Astrocyte (in vitro differentiated cells and primary cell): Measurements from ENCODE around the gene UBE2D2. TPM values are rescaled to one million over a fixed set of nuclear protein-coding genes. Genes with fewer than 3 reads are reported as not detected.
"Not testable (repeated sequence)": the region's sequence is repeated elsewhere in the genome, so short reads cannot be mapped to it uniquely, and the experiment has no call there.

Experiments used
- DNase-seq: peaks from one replicate; pipeline ENCODE4 v3.0.0-alpha.2; 2010; ENCODE audit warnings: low read depth
- FAIRE-seq: peaks from 2 replicates; lab custom pipeline; 2011; peaks lifted over from hg19 to GRCh38; lab: Jason Lieb, UNC
- H2AFZ ChIP-seq: 2 replicates; pipeline ENCODE4 v1.6.0; 2012; ENCODE audit warnings: low read depth, low read length, inconsistent platforms
- H3K27ac ChIP-seq: 2 replicates; pipeline ENCODE4 v1.5.1; 2011; ENCODE audit warnings: low read depth, low read length, inconsistent platforms
- H3K27me3 ChIP-seq: 2 replicates; pipeline ENCODE4 v1.6.0; 2011; ENCODE audit warnings: low read length, inconsistent platforms; ENCODE audit not compliant: insufficient read depth
- H3K36me3 ChIP-seq: 2 replicates; pipeline ENCODE4 v1.5.1; 2011; ENCODE audit warnings: low read length, inconsistent platforms; ENCODE audit not compliant: insufficient read depth
- H3K4me1 ChIP-seq: 2 replicates; pipeline ENCODE4 v1.5.1; 2011; ENCODE audit warnings: low read length, inconsistent platforms; ENCODE audit not compliant: insufficient read depth
- H3K4me2 ChIP-seq: 2 replicates; pipeline ENCODE4 v1.6.0; 2012; ENCODE audit warnings: low read length, inconsistent platforms
- H3K4me3 ChIP-seq: 2 replicates; pipeline ENCODE4 v1.5.1; 2011; ENCODE audit warnings: low read depth, mild to moderate bottlenecking, low read length, inconsistent platforms; ENCODE audit not compliant: insufficient read depth
- H3K79me2 ChIP-seq: 2 replicates; pipeline ENCODE4 v1.6.0; 2012; ENCODE audit warnings: mild to moderate bottlenecking, low read length, inconsistent platforms; ENCODE audit not compliant: insufficient read depth
- H3K9ac ChIP-seq: 2 replicates; pipeline ENCODE4 v1.6.0; 2012; ENCODE audit warnings: mild to moderate bottlenecking, low read length, inconsistent platforms
- H3K9me3 ChIP-seq: 2 replicates; pipeline ENCODE4 v1.5.1; 2012; ENCODE audit warnings: low read depth, mild to moderate bottlenecking, low read length, inconsistent platforms; ENCODE audit not compliant: insufficient read depth
- H4K20me1 ChIP-seq: 2 replicates; pipeline ENCODE4 v1.6.0; 2012; ENCODE audit warnings: low read length, inconsistent platforms; ENCODE audit not compliant: insufficient read depth
- H3K27ac Mint-ChIP-seq: one replicate; pipeline ENCODE4 v1.8.0; 2021; ENCODE audit warnings: mild to moderate bottlenecking, mixed read lengths; ENCODE audit not compliant: unreplicated experiment
- H3K27me3 Mint-ChIP-seq: one replicate; pipeline ENCODE4 v1.8.0; 2021; ENCODE audit warnings: low read depth, mixed read lengths; ENCODE audit not compliant: unreplicated experiment
- H3K36me3 Mint-ChIP-seq: one replicate; pipeline ENCODE4 v1.8.0; 2021; ENCODE audit warnings: low read depth, mixed read lengths; ENCODE audit not compliant: unreplicated experiment
- H3K4me1 Mint-ChIP-seq: one replicate; pipeline ENCODE4 v1.8.0; 2021; ENCODE audit warnings: low read depth, mixed read lengths; ENCODE audit not compliant: unreplicated experiment
- H3K4me3 Mint-ChIP-seq: one replicate; pipeline ENCODE4 v1.8.0; 2021; ENCODE audit warnings: mild to moderate bottlenecking, moderate library complexity, mixed read lengths; ENCODE audit not compliant: unreplicated experiment
- H3K9me3 Mint-ChIP-seq: one replicate; pipeline ENCODE4 v1.8.0; 2021; ENCODE audit warnings: mild to moderate bottlenecking, mixed read lengths; ENCODE audit not compliant: unreplicated experiment
- EZH2 ChIP-seq: IDR thresholded peaks from 2 replicates; pipeline ENCODE4 v1.6.1; 2012; ENCODE audit warnings: mild to moderate bottlenecking, low read length, inconsistent platforms; ENCODE audit not compliant: insufficient read depth
- total RNA-seq: library from RNA; stranded (reverse); gene quantifications from 2 replicates; pipeline ENCODE4 v1.2.1, GENCODE V29; 2021
- TF ChIP-seq, protein P1 (sequence below): IDR thresholded peaks from 2 replicates; pipeline ENCODE4 v1.5.1; 2011; ENCODE audit warnings: low read depth, mild to moderate bottlenecking, inconsistent platforms, low read length, moderate library complexity; ENCODE audit not compliant: insufficient read depth

The UBE2D2 gene
- total RNA-seq, 1 donor from 2014 or later, result 169 TPM

DNA sequence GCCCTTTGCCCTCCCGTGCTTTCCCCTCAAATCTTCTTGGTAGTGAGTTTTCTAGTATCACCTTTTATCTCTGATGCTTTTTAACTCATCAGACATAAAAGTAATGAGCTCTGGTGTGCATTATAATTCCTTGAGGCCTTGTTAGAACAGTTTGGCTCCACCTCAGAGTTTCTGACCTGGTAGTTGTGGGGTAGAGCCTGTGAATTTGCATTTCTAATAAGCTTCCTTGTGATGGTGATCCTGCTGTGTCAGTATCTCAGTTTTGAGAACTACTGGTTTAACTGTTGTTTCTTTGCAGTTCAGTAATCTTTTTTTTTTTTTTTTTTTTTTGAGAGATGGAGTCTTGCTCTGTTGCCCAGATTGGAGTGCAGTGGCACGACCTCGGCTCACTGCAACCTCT lies 31.1 kb downstream of the UBE2D2 start:
- Histone ChIP-seq H3K79me2 (peaks cover 97% of the 10 kb centered on the region), H2AFZ (no peak overlapping the region), H3K27ac (no peak overlapping the region), H4K20me1 (peaks cover 70% of the 10 kb centered on the region), H3K4me2 (no peak overlapping the region), H3K36me3 (no peaks in the 10 kb centered on the region), H3K9me3 (no peaks in the 10 kb centered on the region), H3K9ac (no peak overlapping the region), H3K4me1 (peaks cover 7% of the 10 kb centered on the region), H3K4me3 (no peak overlapping the region), H3K27me3 (no peaks in the 10 kb centered on the region)
- DNase-seq, result no peak
- no peak overlapping the region for H3K4me3 Mint-ChIP-seq
- H3K9me3 Mint-ChIP-seq, result no peaks in the 10 kb centered on the region
- TF ChIP-seq EZH2, result no peak
- TF ChIP-seq, protein P1, sequence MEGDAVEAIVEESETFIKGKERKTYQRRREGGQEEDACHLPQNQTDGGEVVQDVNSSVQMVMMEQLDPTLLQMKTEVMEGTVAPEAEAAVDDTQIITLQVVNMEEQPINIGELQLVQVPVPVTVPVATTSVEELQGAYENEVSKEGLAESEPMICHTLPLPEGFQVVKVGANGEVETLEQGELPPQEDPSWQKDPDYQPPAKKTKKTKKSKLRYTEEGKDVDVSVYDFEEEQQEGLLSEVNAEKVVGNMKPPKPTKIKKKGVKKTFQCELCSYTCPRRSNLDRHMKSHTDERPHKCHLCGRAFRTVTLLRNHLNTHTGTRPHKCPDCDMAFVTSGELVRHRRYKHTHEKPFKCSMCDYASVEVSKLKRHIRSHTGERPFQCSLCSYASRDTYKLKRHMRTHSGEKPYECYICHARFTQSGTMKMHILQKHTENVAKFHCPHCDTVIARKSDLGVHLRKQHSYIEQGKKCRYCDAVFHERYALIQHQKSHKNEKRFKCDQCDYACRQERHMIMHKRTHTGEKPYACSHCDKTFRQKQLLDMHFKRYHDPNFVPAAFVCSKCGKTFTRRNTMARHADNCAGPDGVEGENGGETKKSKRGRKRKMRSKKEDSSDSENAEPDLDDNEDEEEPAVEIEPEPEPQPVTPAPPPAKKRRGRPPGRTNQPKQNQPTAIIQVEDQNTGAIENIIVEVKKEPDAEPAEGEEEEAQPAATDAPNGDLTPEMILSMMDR, result no peak
- no peaks in the 10 kb centered on the region for H3K27me3 Mint-ChIP-seq
- H3K36me3 Mint-ChIP-seq, result peaks cover 10% of the 10 kb centered on the region
- H3K27ac Mint-ChIP-seq, result peak overlapping the region; percentile 47
- FAIRE-seq, result no peak
- H3K4me1 Mint-ChIP-seq, result peaks cover 14% of the 10 kb centered on the region

- H3K27ac ChIP-seq, H3K4me1 ChIP-seq, H3K27me3 Mint-ChIP-seq, FAIRE-seq, H2AFZ ChIP-seq, DNase-seq, H3K27me3 ChIP-seq, H3K27ac Mint-ChIP-seq, H3K4me3 Mint-ChIP-seq, H3K36me3 ChIP-seq, H3K4me3 ChIP-seq, H3K9ac ChIP-seq, H3K9me3 ChIP-seq, H3K4me2 ChIP-seq, H3K9me3 Mint-ChIP-seq: not testable (repeated sequence)
- Mint-ChIP-seq H3K4me1 (peaks cover 14% of the 10 kb centered on the region), H3K36me3 (peaks cover 10% of the 10 kb centered on the region)
- Histone ChIP-seq H3K79me2 (peaks cover 96% of the 10 kb centered on the region), H4K20me1 (peaks cover 69% of the 10 kb centered on the region)
Measured at GRCh38 chr5:139593076-139593475, 31.9 kb downstream of the UBE2D2 start.

GRCh38 chr5:139593716-139594319 lies 32.7 kb downstream of the UBE2D2 start:
- Histone ChIP-seq H2AFZ (no peak overlapping the region), H3K79me2 (peaks cover 96% of the 10 kb centered on the region), H3K4me1 (peaks cover 7% of the 10 kb centered on the region), H3K9me3 (no peaks in the 10 kb centered on the region), H3K9ac (peak overlapping the region; percentile 14), H4K20me1 (peaks cover 67% of the 10 kb centered on the region), H3K4me3 (no peak overlapping the region), H3K27ac (peak overlapping the region; percentile 24), H3K27me3 (no peaks in the 10 kb centered on the region), H3K36me3 (no peaks in the 10 kb centered on the region), H3K4me2 (peak overlapping the region; percentile 62)
- Mint-ChIP-seq H3K27ac (peak overlapping the region; percentile 41), H3K4me3 (no peak overlapping the region), H3K36me3 (peaks cover 6% of the 10 kb centered on the region), H3K9me3 (no peaks in the 10 kb centered on the region), H3K27me3 (no peaks in the 10 kb centered on the region), H3K4me1 (peaks cover 12% of the 10 kb centered on the region)
- peak; percentile 26 for FAIRE-seq
- DNase-seq, result peak; percentile 72
- no peak for TF ChIP-seq EZH2
- TF ChIP-seq, protein P1, result no peak
